Measurements from ENCODE around the gene ELOB. TPM values are rescaled to one million over a fixed set of nuclear protein-coding genes. Genes with fewer than 3 reads are reported as not detected.

ELOB gene
- 210 and 402 TPM in 2 replicates for total RNA-seq (ENCODE audit: low replicate concordance)

DNA sequence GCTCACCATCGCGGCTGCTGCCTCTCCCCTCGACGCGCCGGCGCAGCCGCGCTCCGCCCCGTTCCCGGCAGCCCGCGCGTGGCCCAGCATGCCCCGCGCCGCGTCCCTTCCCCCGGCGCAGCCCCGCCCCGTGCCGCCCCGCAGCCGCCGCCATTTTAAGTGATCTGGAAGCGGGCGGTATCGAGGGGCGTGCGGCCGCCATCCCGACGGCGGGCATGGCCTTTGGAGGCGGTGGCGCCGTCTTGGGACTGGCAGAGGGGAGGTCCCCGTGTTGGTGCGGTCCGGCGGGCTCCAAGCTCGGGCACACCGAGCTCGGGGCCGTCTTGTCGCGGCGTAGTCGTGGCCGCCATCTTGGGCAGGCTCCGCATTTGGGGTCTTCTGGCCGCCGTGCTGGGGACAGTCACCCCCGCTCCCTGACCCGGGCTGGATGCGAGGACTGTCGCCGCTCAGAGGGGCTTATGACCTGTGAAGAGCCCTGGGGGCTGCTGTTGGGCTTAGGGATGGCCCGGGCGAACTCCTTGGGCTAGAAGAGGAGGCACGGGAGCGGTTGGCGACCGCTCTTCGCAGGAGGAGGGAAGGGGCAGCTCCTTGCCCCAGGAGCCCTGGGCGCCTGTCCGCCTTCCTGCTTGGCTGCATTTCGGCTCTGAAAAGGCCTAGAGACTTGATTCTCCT is at the start of gene ELOB:
Gene ELOB, minus strand, starts transcription at position 50 of the 672 bp plus-strand sequence. Its CDS starts 41 bp downstream, at position 9.
- Histone ChIP-seq H2AFZ (replicated peaks) (peak within 1 kb of the TSS; percentile 94), H3K36me3 (no peaks in the 10 kb centered on the region), H3F3A (ENCODE audit: low read depth) (peaks cover 41% of the 10 kb centered on the region), H3K27ac (peak within 1 kb of the TSS; percentile 100), H3K9ac (peak within 1 kb of the TSS; percentile 100), H4K20me1 (ENCODE audit: low read depth) (peaks cover 27% of the 10 kb centered on the region), H3K4me2 (peak within 1 kb of the TSS; percentile 100), H3K27me3 (no peaks in the 10 kb centered on the region), H3K4me1 (peaks cover 20% of the 10 kb centered on the region), H3K79me2 (ENCODE audit: low read depth) (peaks cover 56% of the 10 kb centered on the region), H3K9me3 (ENCODE audit: low read depth) (no peaks in the 10 kb centered on the region), H3K4me3 (peak within 1 kb of the TSS; percentile 99)
- DNase-seq (ENCODE audit: low spot score): peak; percentile 95
- TF ChIP-seq EZH2 (IDR thresholded peaks at IDR 0.05): no peak
- TF ChIP-seq CTCF (IDR thresholded peaks at IDR 0.05): no peak
- TF ChIP-seq EZH2phosphoT487 (IDR thresholded peaks at IDR 0.05): no peak
- Mint-ChIP-seq H3K4me3 (peak within 1 kb of the TSS; percentile 99), H3K36me3 (peaks cover 3% of the 10 kb centered on the region), H3K27me3 (ENCODE audit: insufficient read depth, low read depth) (peaks cover 7% of the 10 kb centered on the region), H3K4me1 (peaks cover 23% of the 10 kb centered on the region), H3K9me3 (no peaks in the 10 kb centered on the region), H3K27ac (peak within 1 kb of the TSS; percentile 98)

DNA sequence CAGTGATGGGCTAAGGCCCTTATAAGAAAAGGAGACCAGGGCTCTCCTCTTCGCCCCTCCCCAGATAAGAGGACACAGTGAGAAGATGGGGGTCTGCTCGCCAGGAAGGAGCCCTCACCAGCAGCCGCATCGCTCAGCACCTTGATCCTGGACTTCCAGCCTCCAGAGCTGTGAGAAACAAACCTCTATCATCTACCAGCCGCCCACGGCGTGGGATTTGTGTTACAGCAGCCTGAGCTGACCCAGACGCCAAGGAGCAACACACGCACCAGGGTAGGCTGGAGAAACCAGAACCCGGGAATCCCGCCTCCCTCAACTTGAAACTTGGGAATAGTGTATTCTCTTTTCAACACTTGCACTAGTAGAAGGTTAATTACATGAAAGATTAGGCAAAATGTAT is 48.8 kb upstream of the ELOB start:
- Histone ChIP-seq H2AFZ (replicated peaks) (no peak overlapping the region), H3K79me2 (ENCODE audit: low read depth) (no peaks in the 10 kb centered on the region), H3K9ac (no peak overlapping the region), H3K4me3 (no peak overlapping the region), H3F3A (ENCODE audit: low read depth) (no peaks in the 10 kb centered on the region), H3K4me1 (no peaks in the 10 kb centered on the region), H3K27me3 (no peaks in the 10 kb centered on the region), H4K20me1 (ENCODE audit: low read depth) (no peaks in the 10 kb centered on the region), H3K4me2 (no peak overlapping the region), H3K27ac (no peak overlapping the region), H3K9me3 (ENCODE audit: low read depth) (no peaks in the 10 kb centered on the region), H3K36me3 (no peaks in the 10 kb centered on the region)
- Mint-ChIP-seq H3K9me3 (no peaks in the 10 kb centered on the region), H3K4me1 (no peaks in the 10 kb centered on the region), H3K27me3 (ENCODE audit: insufficient read depth, low read depth) (peaks cover 2% of the 10 kb centered on the region), H3K36me3 (no peaks in the 10 kb centered on the region), H3K4me3 (no peak overlapping the region), H3K27ac (no peak overlapping the region)
- TF ChIP-seq EZH2phosphoT487 (IDR thresholded peaks at IDR 0.05) (no peak), CTCF (IDR thresholded peaks at IDR 0.05) (no peak), EZH2 (IDR thresholded peaks at IDR 0.05) (no peak)
- no peak for DNase-seq (ENCODE audit: low spot score)

DNA sequence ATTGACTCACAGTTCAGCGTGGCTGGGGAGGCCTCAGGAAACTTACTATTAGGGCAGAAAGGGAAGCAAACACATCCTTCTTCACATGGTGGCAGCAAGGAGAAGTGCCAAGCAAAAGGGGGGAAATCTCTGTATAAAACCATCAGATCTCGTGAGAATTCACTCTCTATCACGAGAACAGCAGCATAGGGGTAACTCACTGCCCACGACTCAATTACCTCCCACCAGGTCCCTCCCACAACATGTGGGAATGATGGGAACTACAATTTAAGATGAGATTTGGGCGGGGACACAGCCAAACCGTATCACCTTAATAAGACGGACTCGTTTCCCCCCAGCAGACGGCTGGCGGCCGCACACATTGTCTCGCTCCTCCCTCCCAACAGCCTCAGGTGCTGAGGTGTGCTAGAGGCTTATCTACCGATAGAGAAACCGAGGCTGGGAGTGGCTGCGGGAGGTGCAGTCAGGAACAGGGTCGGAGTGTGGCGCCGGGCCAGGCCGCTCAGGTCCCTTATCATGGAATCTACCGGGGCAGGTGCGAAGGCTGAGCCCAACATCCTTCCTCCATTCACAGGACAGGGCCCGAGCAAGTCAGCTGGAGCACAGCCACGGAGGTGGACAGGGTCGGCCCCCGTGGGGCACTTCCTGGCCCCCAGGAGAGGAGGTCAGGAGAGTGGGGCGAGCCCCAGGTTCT is 48.1 kb upstream of the ELOB start:
- Histone ChIP-seq H3K4me3 (no peak overlapping the region), H3K9ac (no peak overlapping the region), H3K36me3 (no peaks in the 10 kb centered on the region), H3K27me3 (no peaks in the 10 kb centered on the region), H3K9me3 (ENCODE audit: low read depth) (no peaks in the 10 kb centered on the region), H4K20me1 (ENCODE audit: low read depth) (no peaks in the 10 kb centered on the region), H3K79me2 (ENCODE audit: low read depth) (no peaks in the 10 kb centered on the region), H3K27ac (no peak overlapping the region), H2AFZ (replicated peaks) (no peak overlapping the region), H3K4me2 (no peak overlapping the region), H3F3A (ENCODE audit: low read depth) (no peaks in the 10 kb centered on the region), H3K4me1 (peaks cover 4% of the 10 kb centered on the region)
- Mint-ChIP-seq H3K27me3 (ENCODE audit: insufficient read depth, low read depth) (peaks cover 2% of the 10 kb centered on the region), H3K9me3 (no peaks in the 10 kb centered on the region), H3K4me1 (no peaks in the 10 kb centered on the region), H3K36me3 (no peaks in the 10 kb centered on the region), H3K27ac (peak overlapping the region; percentile 42), H3K4me3 (no peak overlapping the region)
- no peak for TF ChIP-seq CTCF (IDR thresholded peaks at IDR 0.05)
- no peak for TF ChIP-seq EZH2 (IDR thresholded peaks at IDR 0.05)
- no peak for TF ChIP-seq EZH2phosphoT487 (IDR thresholded peaks at IDR 0.05)
- DNase-seq (ENCODE audit: low spot score): no peak

Measured in neural progenitor cell (in vitro differentiated cells).